GM12873 (cell line): ENCODE data around the gene TPBG.

ENCODE experiments used
- TF ChIP-seq, protein P1 (sequence below): IDR thresholded peaks from 2 replicates; pipeline ENCODE4 v1.5.1; 2012; ENCODE audit warnings: low read depth, mild to moderate bottlenecking, moderate library complexity, low read length, control low read depth; ENCODE audit not compliant: insufficient read depth; ENCODE audit errors: missing control alignments

TPBG gene

DNA sequence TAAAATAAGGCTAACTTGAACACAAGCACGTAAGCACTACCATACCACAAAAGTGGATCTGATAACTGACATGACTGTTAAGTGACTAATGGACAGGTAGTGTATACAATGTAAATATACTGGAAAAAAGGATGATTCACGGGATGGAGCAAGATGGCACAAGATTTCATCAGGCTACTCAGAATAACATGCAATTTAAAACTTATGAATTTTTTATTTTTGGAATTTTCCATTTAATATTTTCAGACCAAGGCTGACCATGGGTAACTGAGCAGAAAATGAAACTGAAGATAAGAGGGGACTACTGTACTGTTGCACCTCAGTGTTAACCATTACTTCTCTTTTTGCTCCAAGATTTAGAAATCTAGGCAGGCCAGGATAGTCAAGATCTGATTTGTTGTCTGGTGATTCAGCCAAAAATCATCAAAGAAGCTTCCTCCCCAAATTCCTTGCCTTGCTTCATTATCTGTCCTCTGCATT is 45.4 kb downstream of the TPBG start:
- TF ChIP-seq, protein P1, sequence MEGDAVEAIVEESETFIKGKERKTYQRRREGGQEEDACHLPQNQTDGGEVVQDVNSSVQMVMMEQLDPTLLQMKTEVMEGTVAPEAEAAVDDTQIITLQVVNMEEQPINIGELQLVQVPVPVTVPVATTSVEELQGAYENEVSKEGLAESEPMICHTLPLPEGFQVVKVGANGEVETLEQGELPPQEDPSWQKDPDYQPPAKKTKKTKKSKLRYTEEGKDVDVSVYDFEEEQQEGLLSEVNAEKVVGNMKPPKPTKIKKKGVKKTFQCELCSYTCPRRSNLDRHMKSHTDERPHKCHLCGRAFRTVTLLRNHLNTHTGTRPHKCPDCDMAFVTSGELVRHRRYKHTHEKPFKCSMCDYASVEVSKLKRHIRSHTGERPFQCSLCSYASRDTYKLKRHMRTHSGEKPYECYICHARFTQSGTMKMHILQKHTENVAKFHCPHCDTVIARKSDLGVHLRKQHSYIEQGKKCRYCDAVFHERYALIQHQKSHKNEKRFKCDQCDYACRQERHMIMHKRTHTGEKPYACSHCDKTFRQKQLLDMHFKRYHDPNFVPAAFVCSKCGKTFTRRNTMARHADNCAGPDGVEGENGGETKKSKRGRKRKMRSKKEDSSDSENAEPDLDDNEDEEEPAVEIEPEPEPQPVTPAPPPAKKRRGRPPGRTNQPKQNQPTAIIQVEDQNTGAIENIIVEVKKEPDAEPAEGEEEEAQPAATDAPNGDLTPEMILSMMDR, result no peak

DNA sequence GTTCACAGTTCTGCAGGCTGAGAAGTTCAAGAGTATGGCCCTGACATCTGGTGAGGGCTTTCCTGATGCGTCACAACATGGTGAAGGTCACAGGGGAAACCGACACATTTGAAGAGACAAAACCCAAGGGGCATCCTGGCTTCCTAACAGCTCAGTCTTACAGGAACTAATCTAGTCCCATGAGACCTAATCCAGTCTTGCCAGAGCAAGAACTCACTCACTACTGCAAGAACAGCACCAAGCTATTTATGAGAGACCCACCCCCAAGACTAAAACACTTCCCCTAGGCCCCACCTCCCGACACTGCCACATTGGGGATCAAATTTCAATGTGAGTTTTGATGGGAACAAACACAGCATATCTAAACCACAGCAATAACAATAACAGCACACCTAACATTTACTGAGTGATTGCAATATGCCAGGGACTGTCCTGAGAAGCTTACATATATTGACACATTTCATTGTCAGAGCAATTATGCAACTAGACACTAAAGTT is 46.6 kb downstream of the TPBG start:
- TF ChIP-seq, protein P1, result no peak

DNA sequence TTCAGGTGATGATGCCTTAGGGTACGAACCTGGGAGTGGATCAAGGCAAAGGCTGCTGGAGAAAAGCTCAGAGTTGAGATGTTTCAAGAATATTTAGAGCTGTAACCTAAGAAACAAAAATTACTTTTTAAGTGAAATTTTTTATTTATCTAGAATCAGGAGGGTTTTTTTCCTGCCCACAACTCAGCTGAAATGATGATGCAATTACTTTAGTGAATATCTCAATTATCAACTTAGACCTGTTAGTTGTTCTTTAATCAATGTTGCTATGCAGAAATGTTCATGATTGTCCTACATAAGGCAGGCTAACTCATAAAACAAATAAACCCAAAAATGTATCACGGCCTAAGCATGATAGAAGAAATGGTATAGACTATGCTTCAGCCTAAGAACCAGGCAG is 50.3 kb downstream of the TPBG start:
- TF ChIP-seq, protein P1, result no peak

DNA sequence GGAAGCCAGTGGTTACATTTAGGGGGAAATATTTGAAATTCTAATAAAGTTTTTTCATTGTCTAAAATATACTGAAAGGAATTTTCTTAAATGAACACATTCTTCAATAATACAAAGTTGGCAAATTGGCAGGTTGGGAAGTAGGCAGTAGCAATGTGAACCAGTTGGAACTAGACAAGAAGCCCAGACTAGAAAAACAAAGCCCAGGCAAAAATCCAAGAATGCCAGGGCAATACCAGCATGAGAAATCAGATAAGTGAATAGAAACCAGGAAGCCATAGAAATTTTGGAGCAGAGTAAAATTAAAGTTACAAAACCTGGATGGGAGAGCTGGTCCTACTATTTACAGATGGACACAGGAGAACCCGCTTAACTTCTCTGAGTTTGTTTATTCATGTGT is 52.2 kb downstream of the TPBG start:
- TF ChIP-seq, protein P1, result no peak

DNA sequence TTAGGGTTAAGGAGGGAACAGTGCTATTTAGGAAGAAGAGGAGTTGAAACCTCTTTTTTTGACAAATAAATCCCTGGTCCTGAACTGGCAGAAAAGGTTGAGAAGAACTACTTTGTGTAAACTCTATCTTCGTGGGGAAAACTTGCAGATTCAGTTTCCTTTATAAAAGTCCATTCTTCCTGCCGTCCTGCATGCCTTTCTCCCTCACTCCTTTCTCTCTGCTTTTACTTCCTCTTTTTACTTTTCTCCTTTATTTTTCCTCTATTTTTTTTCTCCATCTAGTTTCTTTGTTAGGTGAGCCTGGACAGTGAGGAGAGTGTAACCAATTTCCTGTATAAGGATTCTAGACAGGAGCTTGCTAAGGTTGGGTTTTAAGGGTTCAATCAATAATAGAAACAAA is 52.7 kb downstream of the TPBG start:
- TF ChIP-seq, protein P1, result no peak
